Measurements from ENCODE around the gene PLA2G2D. TPM values are rescaled to one million over a fixed set of nuclear protein-coding genes. Genes with fewer than 3 reads are reported as not detected.

The PLA2G2D gene
- total and polyA plus RNA-seq, 2 of the 8 experiments (the other 6 are each of a cell fraction or from before 2014, with no cell fraction given) = not detected

- TF ChIP-seq ATF2 (IDR thresholded peaks at IDR 0.05; ENCODE audit: low read length) (no peak), JUND (IDR thresholded peaks at IDR 0.05; ENCODE audit: low read length) (no peak), MAX (IDR thresholded peaks at IDR 0.05) (no peak), TCF12 (IDR thresholded peaks at IDR 0.05; ENCODE audit: low read depth, low read length) (no peak), BACH1 (IDR thresholded peaks at IDR 0.05; ENCODE audit: low read length) (no peak)
These were observed 50.6 kb downstream of the PLA2G2D start (continued) for GRCh38 chr1:20068722-20069121.
